H1 (cell line): ENCODE data around the gene GLUL. TPM values are rescaled to one million over a fixed set of nuclear protein-coding genes. Genes with fewer than 3 reads are reported as not detected.

Experiments
- CTCF ChIA-PET: fragments of 300-600 bp; sonication (Branson Sonifier 250); formaldehyde crosslinking; loops from one replicate; lab custom pipeline; 2021; ENCODE audit not compliant: partially characterized antibody; lab: Charles Lee
- POLR2A ChIA-PET: fragments of 300-600 bp; sonication (Branson Sonifier 250); formaldehyde crosslinking; loops from one replicate; lab custom pipeline; 2021; ENCODE audit warnings: inconsistent platforms; ENCODE audit not compliant: partially characterized antibody; lab: Charles Lee
- DNase-seq, 2 experiments: peaks; one replicate each; pipeline versions ENCODE4 v3.0.0 to v3.0.0-alpha.2; 2010 to 2022; ENCODE audit warnings: low spot score in 2 of 2, low read depth in 1 of 2, mixed read lengths in 1 of 2
- FAIRE-seq: peaks from 2 replicates; lab custom pipeline; 2011; peaks lifted over from hg19 to GRCh38; lab: Jason Lieb, UNC
- H2AFZ ChIP-seq: 2 replicates; pipeline ENCODE4 v1.8.1; 2012; ENCODE audit warnings: low read length, inconsistent platforms
- H2AK5ac ChIP-seq: 2 replicates; pipeline ENCODE4 v1.6.1; 2013; ENCODE audit warnings: low read depth, low read length
- H2BK120ac ChIP-seq: replicated peaks from 2 replicates; pipeline ENCODE3; 2013; ENCODE audit warnings: low read depth, low read length, inconsistent platforms
- H2BK12ac ChIP-seq: 2 replicates; pipeline ENCODE4 v1.6.1; 2013; ENCODE audit warnings: low read depth, low read length
- H2BK15ac ChIP-seq: 2 replicates; pipeline ENCODE4 v1.6.1; 2013; ENCODE audit warnings: low read length
- H2BK20ac ChIP-seq: 2 replicates; pipeline ENCODE4 v1.6.1; 2013; ENCODE audit warnings: low read length
- H2BK5ac ChIP-seq: 2 replicates; pipeline ENCODE4 v1.6.1; 2013; ENCODE audit warnings: low read depth, low read length
- H3K14ac ChIP-seq: 2 replicates; pipeline ENCODE4 v1.6.1; 2013; ENCODE audit warnings: inconsistent platforms; ENCODE audit not compliant: insufficient read length
- H3K18ac ChIP-seq: 2 replicates; pipeline ENCODE4 v1.6.1; 2013; ENCODE audit warnings: low read length; ENCODE audit errors: extremely low read depth
- H3K23ac ChIP-seq: 2 replicates; pipeline ENCODE4 v1.6.1; 2013; ENCODE audit warnings: inconsistent platforms; ENCODE audit not compliant: insufficient read length
- H3K23me2 ChIP-seq: 2 replicates; pipeline ENCODE4 v1.6.1; 2013; ENCODE audit warnings: low read depth, low read length
- H3K27ac ChIP-seq: 2 replicates; pipeline ENCODE4 v1.6.1; 2011; ENCODE audit warnings: low read depth, low read length, inconsistent platforms
- H3K27me3 ChIP-seq, 4 experiments: replicated peaks in 1 of 4; 1 replicate in 1 of 4; 2 replicates in 3 of 4; pipeline versions ENCODE4 v1.6.1 to v1.8.1; 2011 to 2013; ENCODE audit warnings: low read length in 3 of 4, mild to moderate bottlenecking in 3 of 4, inconsistent platforms in 2 of 4, mixed read lengths in 2 of 4, moderate library complexity in 1 of 4; ENCODE audit not compliant: control insufficient read depth in 3 of 4, insufficient read depth in 3 of 4; ENCODE audit errors: extremely low read depth in 1 of 4
- H3K36me3 ChIP-seq, 4 experiments: 2 replicates each; pipeline versions ENCODE4 v1.6.1 to v1.8.1; 2011 to 2013; ENCODE audit warnings: mild to moderate bottlenecking in 4 of 4, low read length in 3 of 4, moderate library complexity in 2 of 4, control low read depth in 1 of 4, inconsistent platforms in 1 of 4; ENCODE audit not compliant: insufficient read depth in 4 of 4, control insufficient read depth in 2 of 4
- H3K4ac ChIP-seq: replicated peaks from 2 replicates; pipeline ENCODE3; 2013; ENCODE audit warnings: low read length, low read depth, mixed read lengths, inconsistent platforms; ENCODE audit not compliant: insufficient read length
- H3K4me1 ChIP-seq, 4 experiments: replicated peaks in 1 of 4; 1 replicate in 1 of 4; 2 replicates in 3 of 4; pipeline versions ENCODE4 v1.6.1 to v1.8.1; 2011 to 2013; ENCODE audit warnings: low read length in 3 of 4, inconsistent platforms in 2 of 4, mixed read lengths in 1 of 4; ENCODE audit not compliant: insufficient read depth in 4 of 4, control insufficient read depth in 3 of 4
- H3K4me2 ChIP-seq, 2 experiments: 2 replicates each; pipeline versions ENCODE4 v1.6.1 to v1.8.1; 2011 to 2013; ENCODE audit warnings: low read depth in 2 of 2, low read length in 2 of 2, control low read depth in 1 of 2, inconsistent platforms in 1 of 2, mild to moderate bottlenecking in 1 of 2; ENCODE audit not compliant: insufficient read depth in 1 of 2
- H3K4me3 ChIP-seq, 4 experiments: fragments of 200-600, 300-600 bp in 1 of 4; sonication (generic), shearing (Covaris generic), sonication (Bioruptor Twin) in 1 of 4; 2 replicates each; pipeline versions ENCODE4 v1.5.1 to v1.8.1; 2011 to 2016; ENCODE audit warnings: low read length in 4 of 4, low read depth in 3 of 4, control low read depth in 2 of 4, inconsistent platforms in 2 of 4, mild to moderate bottlenecking in 2 of 4, mixed read lengths in 1 of 4, moderate library complexity in 1 of 4; ENCODE audit not compliant: insufficient read depth in 2 of 4; ENCODE audit errors: extremely low read depth in 1 of 4
- H3K56ac ChIP-seq: replicated peaks from 2 replicates; pipeline ENCODE3; 2013; ENCODE audit warnings: low read depth, mild to moderate bottlenecking, mixed read lengths, low read length, inconsistent platforms; ENCODE audit not compliant: insufficient read length
- H3K79me1 ChIP-seq: 2 replicates; pipeline ENCODE4 v1.6.1; 2013; ENCODE audit warnings: low read depth, low read length, control low read depth
- H3K79me2 ChIP-seq, 2 experiments: 2 replicates each; pipeline versions ENCODE4 v1.6.1 to v1.8.1; 2012 to 2013; ENCODE audit warnings: low read length in 2 of 2, mild to moderate bottlenecking in 2 of 2, inconsistent platforms in 1 of 2; ENCODE audit not compliant: insufficient read depth in 2 of 2, control insufficient read depth in 1 of 2
- H3K9ac ChIP-seq, 4 experiments: replicated peaks in 1 of 4; 1 replicate in 1 of 4; 2 replicates in 3 of 4; pipeline versions ENCODE4 v1.6.1 to v1.8.1; 2011 to 2013; ENCODE audit warnings: low read depth in 3 of 4, low read length in 3 of 4, control low read depth in 2 of 4, mild to moderate bottlenecking in 2 of 4, moderate library complexity in 2 of 4, inconsistent platforms in 1 of 4; ENCODE audit errors: extremely low read depth in 1 of 4
- H3K9me3 ChIP-seq, 2 experiments: 2 replicates each; pipeline versions ENCODE4 v1.6.1 to v1.8.1; 2012 to 2013; ENCODE audit warnings: mild to moderate bottlenecking in 2 of 2, moderate library complexity in 2 of 2, control low read depth in 1 of 2, inconsistent platforms in 1 of 2, low read depth in 1 of 2, low read length in 1 of 2, mixed read lengths in 1 of 2; ENCODE audit not compliant: insufficient read depth in 2 of 2
- H4K20me1 ChIP-seq, 2 experiments: replicated peaks in 1 of 2; 2 replicates each; pipeline versions ENCODE3 to v1.8.1; 2011 to 2013; ENCODE audit warnings: inconsistent platforms in 2 of 2, low read length in 2 of 2, mild to moderate bottlenecking in 1 of 2; ENCODE audit not compliant: insufficient read depth in 2 of 2, control insufficient read depth in 1 of 2
- H4K5ac ChIP-seq: 2 replicates; pipeline ENCODE4 v1.6.1; 2013; ENCODE audit warnings: low read length, low read depth, mixed read lengths, inconsistent platforms; ENCODE audit not compliant: insufficient read length
- H4K8ac ChIP-seq: 2 replicates; pipeline ENCODE4 v1.8.0; 2013; ENCODE audit warnings: mild to moderate bottlenecking, moderate library complexity, low read length, inconsistent platforms; ENCODE audit not compliant: insufficient read depth; ENCODE audit errors: extremely low read depth
- H4K91ac ChIP-seq: replicated peaks from 2 replicates; pipeline ENCODE3; 2013; ENCODE audit warnings: low read length, mixed read lengths, inconsistent platforms; ENCODE audit not compliant: insufficient read length
- CTCF ChIP-seq, 3 experiments: IDR thresholded peaks; 1 replicate in 2 of 3; 2 replicates in 1 of 3; pipeline versions ENCODE4 v1.5.1 to v1.6.1; 2011; ENCODE audit warnings: low read length in 3 of 3, mild to moderate bottlenecking in 3 of 3, inconsistent platforms in 2 of 3, low read depth in 1 of 3, moderate library complexity in 1 of 3; ENCODE audit not compliant: insufficient read depth in 1 of 3; ENCODE audit errors: control extremely low read depth in 1 of 3
- EGR1 ChIP-seq: IDR thresholded peaks from 2 replicates; pipeline ENCODE4 v1.6.1; 2011; ENCODE audit warnings: low read depth, low read length, borderline replicate concordance
- RAD21 ChIP-seq, 2 experiments: IDR thresholded peaks in 1 of 2; conservative IDR thresholded peaks in 1 of 2; 2 replicates each; pipeline ENCODE4 v1.6.1; 2011; ENCODE audit warnings: low read depth in 2 of 2, low read length in 2 of 2, improper control_type of control experiment in 1 of 2, inconsistent platforms in 1 of 2, mild to moderate bottlenecking in 1 of 2, moderate library complexity in 1 of 2
- WGBS, 2 experiments: shearing (Covaris generic) in 1 of 2; methylation state at CpG; one replicate each; pipeline versions ENCODE4 v1.1.6 to v1.1.7; 2013 to 2015; ENCODE audit warnings: low lambda C conversion rate in 2 of 2, mixed read lengths in 2 of 2, inconsistent platforms in 1 of 2, low coverage in 1 of 2, missing lambda C conversion rate in 1 of 2; ENCODE audit not compliant: insufficient replicate concordance in 2 of 2, insufficient coverage in 1 of 2, insufficient read length in 1 of 2; ENCODE audit errors: extremely low coverage in 1 of 2, missing lambda C conversion rate in 1 of 2; 5-methylcytosine and 5-hydroxymethylcytosine counted together
- polyA plus RNA-seq, 7 experiments: library from polyadenylated mRNA; depleted of rRNA in 3 of 7; stranded (reverse) in 5 of 7; unstranded in 2 of 7; fragments of >200 nt in 5 of 7; fragments of 200-250 nt in 2 of 7; gene quantifications; 1 replicate in 5 of 7; 2 replicates in 1 of 7; 4 replicates in 1 of 7; pipeline versions ENCODE4 v1.2.1 to v1.2.3, GENCODE V29; 2011 to 2013; ENCODE audit warnings: missing spikeins in 2 of 7, mixed read lengths in 2 of 7
- total RNA-seq: library from RNA; stranded (reverse); fragmentation: NEBNext Ultra II Directional; extraction: Animal tissue kit (Norgen Biotek cat#: 25700); gene quantifications from 2 replicates; pipeline ENCODE4 v1.2.1, GENCODE V29; 2021

GLUL gene
- total and polyA plus RNA-seq, 2 of the 8 experiments (the other 6 are each of a cell fraction or from before 2014, with no cell fraction given), result 261 to 453 TPM

GRCh38 chr1:182408435-182409075 lies 17.0 kb upstream of the GLUL start:
- H3K18ac ChIP-seq, result no peak overlapping the region
- no peaks in the 10 kb centered on the region for H4K20me1 ChIP-seq
- H4K91ac ChIP-seq, result no peak overlapping the region
- H2AK5ac ChIP-seq, result no peak overlapping the region
- no peak overlapping the region for H3K9ac ChIP-seq
- no peak overlapping the region for H3K14ac ChIP-seq
- no peaks in the 10 kb centered on the region for H3K23me2 ChIP-seq
- no peak overlapping the region for H2BK20ac ChIP-seq
- no peak overlapping the region for H2BK12ac ChIP-seq
- no peak overlapping the region for H3K27ac ChIP-seq
- H2BK120ac ChIP-seq, result no peak overlapping the region
- WGBS, 2 experiments, result 94% methylated on average over 2 of the region's 3 CpGs; no CpG with 5 or more reads in 1 of the 2 experiments
- H3K79me1 ChIP-seq, result no peaks in the 10 kb centered on the region
- H3K9me3 ChIP-seq, result no peaks in the 10 kb centered on the region
- no peak overlapping the region for H3K4ac ChIP-seq
- H2AFZ ChIP-seq, result peak overlapping the region; percentile 95
- no peak overlapping the region for H4K5ac ChIP-seq
- H3K36me3 ChIP-seq, result no peaks in the 10 kb centered on the region
- H3K4me3 ChIP-seq, result no peak overlapping the region
- no peak overlapping the region for H2BK5ac ChIP-seq
- H3K23ac ChIP-seq, result no peak overlapping the region
- peak in 1 of 3 experiments; percentile 1; a peak in 1 of 4 replicates for TF ChIP-seq CTCF (IDR thresholded peaks at IDR 0.05; ENCODE audit: control extremely low read depth in 1 of 3, insufficient read depth in 1 of 3, low read depth in 1 of 3, low read length in 3 of 3)
- TF ChIP-seq RAD21 (IDR thresholded peaks at IDR 0.05 in 1 of 2, conservative IDR thresholded peaks at IDR 0.05 in 1 of 2; ENCODE audit: low read depth in 2 of 2, low read length in 2 of 2), result no peak
- no peak for TF ChIP-seq EGR1
- H3K4me1 ChIP-seq, result peaks cover 0 to 5% (median 0%) of the 10 kb centered on the region in 4 experiments; a peak in 1 of 7 replicates
- ChIA-PET CTCF (interaction anchor here (0.6 to 4.0 kb wide), 10 partner anchors 10 to 504 kb away, joined by 3 to 32 read pairs (median 3); partner anchors contain the start of gene TEDDM1), POLR2A (interaction anchor here (0.6 to 0.9 kb wide), 2 partner anchors 13 to 340 kb away, joined by 3 read pairs; no protein-coding TSS in a partner anchor)
- no peak overlapping the region for H4K8ac ChIP-seq
- FAIRE-seq, result no peak
- H3K27me3 ChIP-seq, result no peaks in the 10 kb centered on the region
- no peak overlapping the region for H3K4me2 ChIP-seq
- DNase-seq, result no peak
- H3K79me2 ChIP-seq, result no peaks in the 10 kb centered on the region
- H3K56ac ChIP-seq, result no peak overlapping the region
- peak overlapping the region; percentile 53; the same call in 1 of the 2 replicates for H2BK15ac ChIP-seq
